ENCODE results near the gene SP140.

- TF ChIP-seq CTCF (IDR thresholded peaks at IDR 0.05 in 2 of 3, conservative IDR thresholded peaks at IDR 0.05 in 1 of 3; ENCODE audit: control insufficient read depth in 2 of 3, extremely low read depth in 1 of 3, insufficient read depth in 1 of 3, low read depth in 3 of 3, low read length in 3 of 3), result no peak
- TF ChIP-seq SMC3 (IDR thresholded peaks at IDR 0.05; ENCODE audit: borderline replicate concordance, low read length), result no peak
- no peak for TF ChIP-seq USF2 (IDR thresholded peaks at IDR 0.05; ENCODE audit: borderline replicate concordance, low read depth, low read length)
- no peak for TF ChIP-seq BHLHE40 (IDR thresholded peaks at IDR 0.05; ENCODE audit: borderline replicate concordance in 1 of 2, low read depth in 2 of 2, low read length in 1 of 2)
- TF ChIP-seq MXI1 (IDR thresholded peaks at IDR 0.05; ENCODE audit: low read depth, low read length), result no peak
- no peak for TF ChIP-seq CEBPZ (IDR thresholded peaks at IDR 0.05; ENCODE audit: low read depth, low read length)
- no peak for TF ChIP-seq ATF3 (IDR thresholded peaks at IDR 0.05; ENCODE audit: borderline replicate concordance, extremely low read depth, low read depth, low read length)
- TF ChIP-seq RB1 (IDR thresholded peaks at IDR 0.05; ENCODE audit: borderline replicate concordance), result no peak
- TF ChIP-seq SPI1 (IDR thresholded peaks at IDR 0.05; ENCODE audit: borderline replicate concordance, insufficient read depth, low read depth, low read length), result no peak
- TF ChIP-seq RCOR1 (conservative IDR thresholded peaks at IDR 0.05; ENCODE audit: low read depth, low read length), result no peak
- no peak for TF ChIP-seq ZNF217 (IDR thresholded peaks at IDR 0.05)
- TF ChIP-seq POLR2A (IDR thresholded peaks at IDR 0.05; ENCODE audit: low read depth, low read length), result no peak
Measured at GRCh38 chr2:230325316-230326243, 100.0 kb downstream of the SP140 start.

Measured in GM12878 (cell line).